LHCN-M2 (cell line): ENCODE data around the gene DNAH3. TPM values are rescaled to one million over a fixed set of nuclear protein-coding genes. Genes with fewer than 3 reads are reported as not detected.

Source experiments
- DNase-seq: peaks from one replicate; pipeline ENCODE4 v3.0.0-alpha.2; 2012; ENCODE audit warnings: low read depth
- total RNA-seq: library from RNA; depleted of rRNA; stranded (reverse); fragments of >200 nt; gene quantifications from 2 replicates; pipeline ENCODE4 v1.2.3, GENCODE V29; 2014

The DNAH3 gene
- total RNA-seq, 1 experiment from 2014 or later = under 0.01 TPM

GRCh38 chr16:20906341-20907255 is 244.0 kb downstream of the DNAH3 start:
- peak; percentile 90 for DNase-seq

DNA sequence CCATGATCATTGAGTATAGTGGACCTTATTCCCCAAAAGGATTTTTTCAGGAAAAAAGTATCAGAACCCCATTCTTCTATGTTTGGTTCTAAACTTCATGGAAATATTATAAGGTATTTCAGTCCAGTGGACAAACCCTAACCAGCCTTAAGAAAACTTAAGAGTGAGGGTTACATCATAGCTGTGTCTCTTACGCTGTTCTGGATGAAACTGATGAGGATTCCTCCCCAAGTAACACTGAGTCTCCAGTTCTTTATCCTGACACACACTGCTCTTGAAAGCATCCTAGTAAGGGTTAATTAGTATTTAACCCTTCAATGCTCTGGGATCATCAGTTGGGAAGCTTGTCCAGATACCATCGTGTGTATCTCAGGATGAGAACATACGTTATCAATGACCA is 245.1 kb downstream of the DNAH3 start:
- DNase-seq = no peak

DNA sequence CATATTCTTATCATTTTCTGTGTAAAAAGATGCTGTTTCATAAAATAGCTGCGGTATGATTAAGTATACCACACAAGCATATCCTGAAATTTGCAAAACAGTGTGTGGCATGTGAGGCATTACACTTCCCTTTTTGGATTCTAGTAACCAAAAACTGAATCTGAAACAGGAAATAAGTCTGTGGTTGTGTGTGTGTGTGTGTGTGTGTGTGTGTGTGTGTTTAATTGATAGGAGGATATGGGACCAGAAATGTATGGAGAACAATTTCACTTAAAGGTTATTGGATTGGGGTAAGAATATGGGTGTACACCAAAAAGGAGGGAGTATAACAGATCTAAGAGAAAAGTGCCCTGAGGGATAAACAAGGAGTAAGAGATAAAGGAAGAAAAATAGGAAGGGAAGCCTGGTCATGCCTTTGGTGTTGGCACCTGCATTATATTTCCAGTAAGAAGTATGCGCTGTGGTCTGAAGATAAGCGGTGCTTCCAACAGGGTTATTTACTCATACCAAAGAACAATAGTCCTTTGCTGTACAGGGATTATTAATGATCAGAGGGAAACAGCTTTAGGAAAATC is 246.1 kb downstream of the DNAH3 start:
- peak; percentile 84 for DNase-seq

DNA sequence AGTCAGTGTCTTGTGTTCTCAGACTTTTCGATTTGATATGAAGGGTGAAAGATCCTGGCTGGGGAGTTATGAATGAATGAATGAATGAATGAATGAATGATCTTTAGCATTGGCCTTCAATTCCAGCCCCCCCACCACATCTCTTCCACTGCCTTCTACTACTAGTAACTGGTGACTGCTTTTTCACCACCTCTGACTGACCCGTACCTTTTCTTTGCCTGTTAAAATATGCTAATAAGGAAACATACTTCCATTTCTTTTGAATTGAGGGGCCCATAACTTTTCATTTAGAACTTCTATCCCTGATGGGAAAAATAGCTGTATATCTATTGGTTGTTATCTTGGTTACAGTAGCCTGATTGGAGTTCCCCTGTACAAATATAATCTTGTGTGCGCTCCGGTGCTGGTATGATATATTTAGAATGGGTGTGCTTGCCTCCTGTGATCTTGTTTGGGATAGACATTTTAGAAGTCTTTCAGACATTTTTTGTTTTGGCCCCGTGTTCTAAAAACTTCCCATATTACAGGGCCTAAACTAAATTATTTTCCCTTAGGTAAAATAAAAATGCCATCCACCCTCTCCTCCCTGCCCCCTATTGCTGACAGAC is 246.6 kb downstream of the DNAH3 start:
- DNase-seq = no peak

- DNase-seq = no peak
Measured at GRCh38 chr16:20903116-20903898, 247.3 kb downstream of the DNAH3 start.

- no peak for DNase-seq
Measured at GRCh38 chr16:20902426-20902825, 248.2 kb downstream of the DNAH3 start.

DNA sequence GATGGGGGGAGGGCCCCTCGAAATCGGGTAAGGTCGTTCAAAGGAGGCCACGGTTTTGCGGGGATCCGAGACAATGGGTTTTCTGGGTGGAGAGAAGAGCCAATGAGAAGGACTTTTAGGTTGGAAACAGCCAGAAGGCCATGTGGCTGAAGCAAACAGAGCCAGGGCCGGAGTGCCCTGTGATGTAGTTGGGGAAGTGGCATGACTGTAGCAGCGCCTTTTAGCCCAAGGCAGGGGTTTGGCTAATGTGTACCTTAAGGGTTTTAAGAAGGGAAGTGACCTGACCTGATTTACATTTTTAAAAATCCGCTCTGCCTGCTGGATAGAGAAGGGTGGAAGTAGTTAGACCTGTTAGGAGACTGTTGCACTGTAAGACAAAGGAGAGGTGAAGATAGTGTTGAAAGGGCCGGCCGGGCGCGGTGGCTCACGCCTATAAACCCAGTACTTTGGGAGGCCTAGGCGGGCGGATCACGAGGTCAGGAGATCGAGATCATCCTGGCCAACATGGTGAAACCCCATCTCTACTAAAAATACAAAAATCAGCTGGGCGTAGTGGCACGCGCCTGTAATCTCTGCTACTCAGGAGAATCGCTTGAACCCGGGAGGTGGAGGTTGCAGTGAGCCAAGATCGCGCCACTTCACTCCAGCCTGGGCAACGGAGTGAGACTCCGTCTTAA is 249.1 kb downstream of the DNAH3 start:
- peak; percentile 43 for DNase-seq

DNA sequence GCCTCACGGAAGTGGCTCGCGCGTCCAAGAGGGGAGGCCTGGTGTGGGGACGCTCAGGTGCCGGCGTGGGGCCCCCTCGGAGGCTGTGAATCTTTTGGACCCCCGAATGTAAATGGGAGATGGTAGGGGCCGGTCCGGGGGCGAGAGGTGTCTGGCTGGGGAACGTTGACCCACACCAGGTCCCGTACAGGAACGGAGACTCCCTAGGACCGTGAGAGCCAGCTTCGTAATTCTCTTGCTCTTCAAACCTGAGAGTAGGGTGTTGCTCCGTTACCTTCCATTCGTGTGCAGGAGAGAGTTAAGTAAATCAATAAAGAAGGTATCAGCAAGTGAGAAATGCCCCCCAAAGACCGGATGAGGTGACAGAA is 249.6 kb downstream of the DNAH3 start:
- DNase-seq = no peak

DNA sequence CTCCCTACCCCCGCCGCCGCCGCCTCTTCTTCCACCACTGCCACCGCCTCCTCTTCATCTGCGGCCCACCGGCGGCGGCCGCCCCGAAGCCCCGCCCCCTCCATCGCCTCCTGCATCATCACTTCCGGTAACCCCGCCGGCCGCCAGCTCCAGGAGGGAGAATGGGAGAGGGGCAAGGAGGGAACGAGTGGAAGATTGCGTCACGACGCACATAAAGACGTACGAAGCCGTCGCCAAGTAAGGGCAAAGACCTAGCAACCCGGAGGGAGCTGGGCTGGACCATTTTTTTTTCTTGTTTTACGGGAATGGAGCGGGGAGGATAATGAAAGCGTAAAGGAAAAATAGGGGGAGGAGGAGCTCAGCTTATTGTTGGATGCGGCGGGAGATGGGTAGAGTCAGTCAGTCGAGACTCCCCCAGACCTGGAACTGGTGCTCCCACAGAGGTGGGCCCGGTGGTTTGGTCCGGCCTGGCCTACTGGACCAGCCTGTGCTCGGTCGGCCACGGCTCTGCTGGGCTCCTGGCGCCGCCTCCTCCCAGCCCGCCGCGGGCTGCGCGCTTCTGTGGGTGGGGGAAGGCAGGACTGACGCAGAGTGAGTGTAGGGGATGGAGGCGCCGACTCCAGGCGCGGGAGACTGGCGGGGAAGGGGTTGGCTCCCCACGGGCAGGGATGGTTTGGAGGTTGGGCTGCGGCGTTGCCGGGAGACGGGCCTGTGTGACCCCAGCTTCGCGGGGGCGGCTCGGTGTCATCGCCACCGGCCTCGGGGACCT is 250.2 kb downstream of the DNAH3 start, which contains the start of the genes DCUN1D3 and LYRM1:
TSS of gene DCUN1D3 (minus strand) at position 60 of the 769 bp plus-strand sequence. CDS start 37,820 bp downstream, outside the sequence.
TSS of gene LYRM1 (plus strand) at position 473 of the 769 bp plus-strand sequence. CDS start 14,785 bp downstream, outside the sequence.
- DNase-seq = peak; percentile 99

DNA sequence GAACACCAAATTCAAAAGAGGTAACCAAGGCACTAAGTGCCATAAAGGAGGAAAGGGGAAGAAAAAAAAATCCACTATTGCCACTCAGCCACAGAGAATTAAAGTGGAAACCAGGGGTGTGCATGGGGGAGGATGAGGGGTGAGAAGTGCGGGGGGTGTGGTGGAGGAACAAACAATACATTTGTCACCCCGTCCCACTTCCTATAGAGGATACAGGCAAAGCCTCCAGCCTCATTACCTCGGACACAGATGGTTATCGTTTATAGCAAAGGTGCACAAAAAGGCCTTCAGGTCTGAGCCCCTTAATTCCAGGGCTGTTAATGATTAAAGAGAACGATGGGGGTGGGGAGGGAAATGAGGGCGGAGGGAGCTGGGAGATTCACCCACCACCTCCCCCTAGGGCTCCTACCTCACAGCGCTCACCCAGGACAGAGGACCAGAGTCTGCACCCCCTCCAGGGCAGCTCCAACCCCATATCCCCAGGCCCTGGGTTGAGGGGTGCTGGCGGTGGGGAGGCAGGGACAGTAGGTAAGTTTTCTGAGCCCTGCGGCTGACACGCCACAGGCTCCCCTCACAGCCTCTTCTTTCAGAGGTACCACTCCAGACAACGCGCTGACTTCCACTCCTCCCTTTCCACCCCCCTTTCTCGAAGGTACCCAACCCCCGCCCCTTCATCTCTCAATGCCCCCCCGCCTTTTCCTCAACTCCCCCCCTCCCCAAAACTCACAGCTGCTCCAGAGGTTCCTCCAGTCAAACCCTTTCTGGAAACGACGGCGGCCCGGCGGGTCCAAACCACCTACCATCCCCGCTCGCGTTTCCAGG is 251.0 kb downstream of the DNAH3 start:
- no peak for DNase-seq

GRCh38 chr16:20899071-20899470 is 251.6 kb downstream of the DNAH3 start:
- peak; percentile 37 for DNase-seq

DNA sequence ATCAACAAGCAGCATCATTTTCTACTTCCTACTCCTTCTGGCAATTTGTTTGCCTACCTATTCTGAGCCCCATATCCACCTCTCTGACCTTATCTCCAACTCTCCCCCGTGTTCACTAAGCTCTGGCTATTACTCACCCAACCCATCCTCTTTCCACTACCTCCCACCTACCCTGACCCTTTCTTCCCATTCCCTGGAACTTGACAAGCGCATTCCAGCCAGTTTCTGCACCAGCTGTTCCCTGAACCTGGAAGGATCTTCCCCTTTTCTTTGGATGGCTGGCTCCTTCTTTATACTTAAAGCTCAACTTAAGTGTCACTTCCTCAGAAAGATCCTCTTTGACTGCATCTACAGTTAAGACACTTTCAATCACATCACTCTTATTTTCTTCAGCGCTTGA is 252.7 kb downstream of the DNAH3 start:
- no peak for DNase-seq

- DNase-seq = peak; percentile 78
Measured at GRCh38 chr16:20897253-20897897, 253.3 kb downstream of the DNAH3 start.

DNA sequence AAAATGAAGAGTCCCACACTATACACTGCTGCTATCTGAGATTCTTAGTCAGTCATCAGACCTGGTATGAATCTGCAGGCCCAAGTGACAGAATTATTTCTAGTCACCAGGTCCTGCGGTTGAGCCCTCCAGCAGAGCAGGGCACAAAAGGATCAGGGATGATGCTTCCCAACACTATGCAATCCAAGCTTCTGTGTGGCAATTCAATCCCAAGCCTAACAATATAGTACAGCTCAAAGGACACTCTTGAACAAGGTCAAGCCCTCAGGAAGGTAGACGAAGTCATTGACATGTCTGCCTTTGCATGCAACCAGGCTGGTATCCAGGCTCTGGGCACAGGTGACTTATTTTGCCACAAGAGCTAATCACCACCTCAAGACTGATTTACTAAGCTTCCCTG is 256.3 kb downstream of the DNAH3 start:
- no peak for DNase-seq

DNA sequence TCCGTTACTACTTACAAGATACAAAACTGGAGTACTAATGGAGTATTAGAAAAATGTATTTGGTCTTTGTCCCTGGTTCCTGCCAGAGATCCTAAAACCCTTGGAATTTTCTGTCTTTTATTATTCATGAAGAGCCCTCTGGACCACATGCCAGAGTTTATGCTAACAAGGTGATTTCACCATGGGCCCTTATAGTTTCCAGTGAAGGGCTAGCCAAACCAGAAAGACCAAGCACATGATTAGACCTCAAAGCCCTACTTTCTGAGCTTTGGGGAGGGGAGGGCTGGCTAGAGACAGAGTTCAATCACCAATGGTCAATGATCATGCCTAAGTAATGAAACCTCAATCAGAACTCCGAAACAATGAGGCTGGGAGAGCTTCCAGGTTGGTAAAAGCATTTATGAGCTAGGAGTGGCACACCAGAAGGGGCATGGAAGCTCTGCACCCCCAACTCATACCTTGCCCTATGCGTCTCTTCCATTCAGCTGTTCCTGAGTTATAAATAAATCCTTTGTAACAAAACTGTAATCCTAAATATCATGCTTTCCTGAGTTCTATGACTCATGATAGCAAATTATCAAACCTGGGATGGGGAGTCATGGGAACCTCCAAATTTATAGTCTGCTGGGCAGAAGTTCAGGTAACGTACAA is 260.9 kb downstream of the DNAH3 start:
- no peak for DNase-seq

DNA sequence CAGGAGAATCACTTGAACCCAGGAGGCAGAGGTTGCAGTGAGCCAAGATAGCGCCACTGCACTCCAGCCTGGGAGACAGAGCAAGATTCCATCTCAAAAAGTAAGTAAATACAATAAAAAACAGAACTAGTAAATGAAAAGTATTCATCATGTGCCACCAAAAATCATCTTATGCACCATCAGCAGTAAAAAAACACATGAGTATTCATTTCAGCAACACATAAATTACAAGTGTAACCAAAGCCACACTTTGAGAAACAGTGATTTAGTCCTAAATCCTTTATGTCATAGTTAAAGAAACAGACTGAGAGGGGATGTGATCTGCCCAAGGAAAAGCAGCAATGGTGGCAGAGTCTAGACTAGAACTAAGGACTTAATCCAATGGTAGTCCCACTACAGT is 263.4 kb downstream of the DNAH3 start:
- no peak for DNase-seq

DNA sequence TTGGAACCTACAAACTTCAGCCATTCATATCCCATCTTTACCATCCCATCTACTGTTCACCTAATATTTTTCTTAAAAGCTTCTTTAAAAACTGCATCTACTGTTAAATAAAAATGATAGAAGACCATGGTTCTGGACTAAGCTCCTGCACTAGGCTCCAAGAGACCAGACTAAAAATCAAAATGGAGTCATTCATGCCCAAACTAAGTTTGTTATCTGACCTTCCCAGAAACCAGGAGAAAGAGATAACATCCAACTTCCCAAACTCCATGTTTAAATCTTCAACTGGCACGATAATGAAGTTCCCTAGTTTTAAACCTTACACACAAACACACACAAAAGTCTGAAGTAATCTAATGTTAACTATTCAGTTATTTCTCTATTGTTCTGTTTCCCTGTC is 264.3 kb downstream of the DNAH3 start:
- no peak for DNase-seq

DNA sequence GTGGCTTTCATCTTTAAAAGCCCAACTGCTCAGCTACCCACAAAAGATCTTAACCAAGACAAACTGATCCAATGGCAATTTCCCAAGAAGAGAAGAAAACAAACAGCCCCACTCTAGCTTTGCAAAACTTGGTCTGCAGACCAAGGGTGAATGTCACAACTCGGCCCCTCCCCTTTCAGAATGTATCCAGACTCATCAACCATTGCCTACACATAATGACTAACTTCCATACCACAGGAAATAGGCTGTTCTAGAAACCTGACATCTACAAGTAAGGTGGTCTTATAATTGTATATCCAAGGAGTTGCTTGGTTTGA is 266.4 kb downstream of the DNAH3 start:
- peak; percentile 62 for DNase-seq
